HG02973 (cell line): Measurements from ENCODE around the gene CTU2.

Source experiments
- ATAC-seq: cut with Tn5 transposase; IDR thresholded peaks from one replicate; pipeline ENCODE4 v1.9.1; 2021; ENCODE audit warnings: moderate library complexity; ENCODE audit not compliant: unreplicated experiment

CTU2 gene

DNA sequence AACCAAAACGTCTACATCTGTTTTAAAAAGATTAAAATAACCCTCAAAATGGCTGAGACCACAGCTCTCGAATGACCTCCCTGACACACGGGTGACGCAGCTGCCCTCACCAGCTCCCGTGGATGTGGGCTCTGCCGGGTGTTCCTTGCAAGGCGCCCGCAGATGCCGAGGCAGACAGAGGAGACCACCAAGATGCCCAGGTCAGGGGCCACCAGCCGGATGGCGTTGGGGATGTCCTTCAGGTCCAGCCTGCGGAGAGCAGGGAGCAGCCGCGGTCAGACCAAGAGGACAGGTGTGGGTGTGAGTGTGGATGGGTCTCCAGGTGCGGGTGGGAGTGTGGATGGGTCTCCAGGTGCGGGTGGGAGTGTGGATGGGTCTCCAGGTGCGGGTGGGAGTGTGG, 35.1 kb downstream of the CTU2 start:
- ATAC-seq, result no peak

DNA sequence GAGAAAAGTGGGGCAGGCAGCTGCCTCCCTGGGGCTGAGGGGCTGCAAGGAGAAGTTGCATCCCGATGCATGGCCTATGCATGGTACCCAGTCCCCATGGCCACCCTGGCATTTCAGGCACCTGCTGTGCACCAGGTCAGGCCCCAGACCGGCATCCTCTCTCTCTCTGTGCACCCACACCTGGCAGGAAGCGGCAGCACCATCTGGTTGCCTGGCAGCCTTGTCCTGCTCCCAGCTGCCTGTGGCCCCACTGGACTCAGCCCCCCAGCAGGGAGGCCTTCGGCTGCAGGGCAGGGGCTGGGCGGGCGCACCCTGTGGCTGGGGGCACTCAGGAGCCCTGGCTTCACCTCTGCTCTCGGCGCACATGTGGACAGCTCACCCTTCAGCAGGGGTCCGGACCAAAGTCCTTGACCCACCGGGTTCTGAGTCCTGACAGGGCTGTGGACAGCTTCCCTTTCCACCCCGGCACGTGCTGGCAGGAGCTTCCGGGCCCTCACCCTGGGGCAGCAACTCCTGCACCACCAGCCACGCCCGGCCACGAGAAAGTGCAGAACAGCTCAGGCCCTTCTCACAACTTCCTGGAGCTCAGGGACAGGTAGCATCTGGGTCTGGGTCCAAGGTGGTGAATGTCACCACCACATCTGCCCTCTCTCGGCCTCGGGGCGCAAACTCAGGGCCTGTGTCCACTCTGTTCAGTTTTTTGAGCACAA, 36.7 kb downstream of the CTU2 start:
- ATAC-seq, result no peak

DNA sequence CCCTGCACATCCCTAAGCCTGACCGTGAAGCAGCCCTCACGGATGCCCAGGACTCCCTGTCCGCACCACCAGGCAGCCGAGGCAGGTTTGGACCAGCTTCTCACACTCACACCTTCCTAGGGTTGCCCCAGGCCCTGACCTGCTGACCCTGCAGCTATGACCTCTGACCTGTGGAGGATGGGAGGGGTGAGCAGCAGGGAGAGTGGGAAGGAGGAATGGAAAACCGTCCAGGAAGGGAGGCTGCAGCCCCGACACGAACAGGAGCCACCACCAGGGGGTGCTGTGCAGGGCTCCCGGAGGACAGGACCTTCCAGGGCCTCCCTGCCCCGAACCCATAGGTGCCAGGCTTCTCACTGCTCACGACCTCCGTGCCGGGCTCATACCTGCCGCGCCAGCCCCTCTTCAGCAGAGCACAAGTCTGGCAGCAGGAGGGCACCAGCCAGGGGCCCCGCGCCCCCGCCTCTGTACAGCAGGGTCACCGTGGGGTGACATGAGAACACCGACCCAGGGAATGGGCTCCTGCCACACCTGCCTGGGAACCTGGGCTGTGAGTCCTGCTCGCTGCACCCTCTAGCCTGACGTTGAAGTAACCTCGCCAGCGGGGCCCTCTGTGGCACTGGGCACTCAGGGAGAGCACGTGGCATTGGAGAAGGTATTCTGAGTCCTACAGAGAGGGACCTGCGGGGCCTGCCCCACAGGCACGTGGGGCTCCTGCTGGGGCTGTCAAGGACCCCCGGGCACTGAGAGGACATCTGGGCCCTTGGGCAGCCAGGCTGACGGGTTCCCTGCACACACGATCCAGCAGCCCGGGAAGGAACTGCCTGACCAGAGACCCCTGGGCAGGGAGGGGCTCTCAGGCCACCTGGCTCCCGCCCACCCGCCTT, 37.6 kb downstream of the CTU2 start:
- ATAC-seq, result no peak

DNA sequence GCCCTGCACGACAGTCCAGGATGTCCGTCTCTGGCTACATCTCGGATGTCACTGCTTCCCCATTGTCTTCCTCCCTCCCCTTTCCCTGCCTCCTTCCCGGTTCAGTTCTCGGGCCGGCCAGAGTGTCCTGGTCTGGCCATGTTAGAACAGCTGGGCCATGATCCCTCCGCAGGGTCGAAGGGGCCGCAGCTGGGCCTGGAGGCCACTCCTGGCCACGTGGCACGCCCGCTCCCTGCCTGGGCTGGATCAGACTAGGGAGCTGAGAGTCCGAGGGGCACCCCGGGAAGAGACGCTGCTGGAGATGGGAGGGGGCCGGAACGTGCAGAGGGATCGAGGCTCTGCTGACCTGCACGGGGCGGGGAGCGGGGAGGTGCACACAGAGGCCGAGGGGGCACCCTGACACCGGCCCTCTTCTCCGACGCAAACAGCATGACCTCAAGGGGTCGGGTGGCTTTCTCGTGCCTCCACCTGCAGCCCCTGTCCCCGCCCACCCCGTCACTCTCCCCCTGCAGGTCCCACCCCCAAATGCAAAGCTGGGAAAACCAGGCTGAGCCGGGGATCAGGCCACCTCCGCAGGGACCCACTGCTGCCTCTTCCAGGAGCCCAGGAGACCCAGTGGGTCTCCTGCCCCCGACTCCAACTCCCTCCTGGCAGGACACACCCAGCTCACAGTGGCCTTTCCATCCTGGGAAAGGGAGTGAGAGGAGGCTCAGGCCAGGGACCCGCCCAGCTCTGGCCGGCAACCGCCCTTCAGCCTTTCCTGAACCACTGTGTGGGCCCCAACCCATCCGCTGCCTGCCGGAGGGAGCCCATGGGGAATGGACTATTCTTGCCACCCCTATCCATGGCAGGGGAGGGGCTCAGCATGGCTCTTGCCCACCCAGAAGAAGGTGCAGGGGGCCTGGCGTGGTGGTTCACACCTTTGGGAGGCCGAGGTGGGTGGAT, 38.5 kb downstream of the CTU2 start:
- no peak for ATAC-seq

DNA sequence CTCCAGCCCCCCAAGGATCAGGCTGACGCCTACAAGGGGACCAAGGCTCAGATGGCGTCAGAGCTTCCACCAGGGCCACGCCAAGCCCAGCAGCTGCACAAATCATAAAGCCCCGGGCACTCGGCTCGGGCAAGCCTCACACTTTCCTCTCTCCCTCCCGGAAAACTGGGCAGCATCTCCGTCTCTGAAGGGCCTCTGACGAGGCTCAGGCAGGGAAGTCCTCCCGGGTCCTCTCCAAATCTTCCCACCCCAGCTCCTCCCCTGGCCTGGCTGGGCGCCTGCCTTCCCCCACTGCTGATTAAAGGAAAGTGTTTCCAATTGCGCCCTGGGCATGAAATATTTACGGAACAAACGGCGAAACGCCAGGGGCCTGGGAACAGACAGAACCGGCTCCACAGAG, 40.2 kb downstream of the CTU2 start:
- ATAC-seq, result no peak

DNA sequence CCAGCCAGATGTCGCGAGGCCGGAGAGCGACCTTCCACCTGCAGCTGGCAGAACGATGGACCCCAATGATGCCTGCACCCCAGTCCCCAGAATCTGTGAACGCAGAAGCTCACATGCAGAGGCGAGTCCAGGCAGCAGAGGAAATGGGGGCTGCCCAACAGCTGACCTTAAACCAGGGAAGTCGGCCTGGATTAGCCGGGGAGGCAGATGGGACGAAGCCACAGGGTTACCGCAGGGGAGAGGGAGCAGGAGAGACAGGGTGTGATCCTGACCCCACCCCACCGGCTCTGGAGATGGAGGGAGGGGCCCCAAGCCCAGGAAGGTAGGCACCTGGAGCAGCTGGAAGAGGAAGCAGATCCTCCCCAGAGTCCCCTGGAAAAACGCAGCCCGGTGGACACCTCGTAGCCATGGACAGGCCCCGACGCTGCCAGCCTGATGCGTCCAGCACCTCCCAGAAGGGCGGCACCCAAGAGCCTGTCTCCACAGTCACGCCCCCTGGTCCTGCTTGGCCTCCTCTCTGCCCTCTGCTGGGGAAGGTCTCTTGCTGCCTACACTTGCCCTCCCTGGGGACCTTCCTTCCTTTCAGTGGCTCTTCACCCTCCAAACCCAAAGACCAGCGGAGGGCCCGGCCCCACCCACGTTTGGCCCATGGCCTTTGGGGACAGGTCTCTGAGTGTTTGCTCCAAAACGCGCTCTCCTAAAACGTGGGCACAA, 41.4 kb downstream of the CTU2 start:
- ATAC-seq, result no peak

DNA sequence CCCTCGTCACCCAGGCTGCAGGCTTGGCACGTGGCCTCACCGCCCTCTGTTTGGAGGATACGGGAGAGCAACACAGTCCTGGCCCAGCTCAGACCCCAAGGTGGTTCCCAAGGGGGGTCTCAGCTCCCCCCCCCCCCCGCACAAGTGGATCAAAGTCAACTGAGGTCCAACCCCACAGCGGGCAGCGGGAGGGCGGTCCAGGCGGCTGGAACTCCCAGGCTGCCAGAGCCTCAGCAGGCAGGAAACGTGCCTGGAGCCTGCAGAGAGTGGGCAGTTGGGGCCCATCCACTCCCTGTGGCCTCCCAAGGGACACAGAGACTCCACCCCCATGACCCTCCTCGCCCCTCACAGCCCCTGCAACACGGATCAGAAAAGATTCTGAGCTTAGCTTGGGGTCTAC, 42.1 kb downstream of the CTU2 start:
- ATAC-seq, result no peak

DNA sequence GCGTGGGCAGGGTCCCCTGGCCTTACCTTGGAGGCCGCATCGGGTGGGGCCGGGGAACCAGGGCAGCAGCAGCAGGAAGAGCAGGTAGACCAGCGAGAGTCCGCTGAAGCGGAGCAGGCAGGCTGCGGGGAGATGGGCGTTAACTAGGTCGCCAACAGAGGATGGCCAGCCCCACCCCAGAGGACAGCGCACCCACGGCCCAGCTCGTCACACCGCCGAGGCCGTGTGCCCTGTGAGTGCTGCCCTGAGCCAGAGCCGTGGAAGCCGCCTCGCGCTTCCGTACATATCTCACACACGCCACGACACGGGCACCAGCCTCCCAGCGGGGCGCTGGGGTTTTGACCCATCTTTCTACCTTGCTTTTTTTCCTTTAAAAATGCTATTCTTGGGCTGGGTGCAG, 43.1 kb downstream of the CTU2 start:
- ATAC-seq, result no peak

DNA sequence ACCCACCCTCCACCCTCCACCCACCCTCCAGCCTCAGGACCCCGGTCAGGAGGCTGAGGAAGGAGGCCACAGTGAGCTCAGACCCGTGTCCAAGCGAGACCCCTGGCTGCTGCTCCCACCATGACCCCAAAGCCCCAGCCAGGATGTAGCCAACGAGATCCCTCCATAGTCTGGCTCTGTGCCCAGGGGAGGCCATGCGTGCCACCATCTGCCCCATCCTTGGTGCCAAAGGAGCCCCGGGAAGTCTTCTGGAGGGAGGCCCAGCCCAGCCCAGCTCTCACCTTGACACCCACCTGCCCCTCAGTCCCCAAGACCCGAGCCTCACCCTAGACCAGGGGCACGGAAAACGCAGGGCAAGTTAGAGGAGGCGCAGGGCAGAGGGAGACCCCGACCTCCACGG, 44.6 kb downstream of the CTU2 start:
- no peak for ATAC-seq

DNA sequence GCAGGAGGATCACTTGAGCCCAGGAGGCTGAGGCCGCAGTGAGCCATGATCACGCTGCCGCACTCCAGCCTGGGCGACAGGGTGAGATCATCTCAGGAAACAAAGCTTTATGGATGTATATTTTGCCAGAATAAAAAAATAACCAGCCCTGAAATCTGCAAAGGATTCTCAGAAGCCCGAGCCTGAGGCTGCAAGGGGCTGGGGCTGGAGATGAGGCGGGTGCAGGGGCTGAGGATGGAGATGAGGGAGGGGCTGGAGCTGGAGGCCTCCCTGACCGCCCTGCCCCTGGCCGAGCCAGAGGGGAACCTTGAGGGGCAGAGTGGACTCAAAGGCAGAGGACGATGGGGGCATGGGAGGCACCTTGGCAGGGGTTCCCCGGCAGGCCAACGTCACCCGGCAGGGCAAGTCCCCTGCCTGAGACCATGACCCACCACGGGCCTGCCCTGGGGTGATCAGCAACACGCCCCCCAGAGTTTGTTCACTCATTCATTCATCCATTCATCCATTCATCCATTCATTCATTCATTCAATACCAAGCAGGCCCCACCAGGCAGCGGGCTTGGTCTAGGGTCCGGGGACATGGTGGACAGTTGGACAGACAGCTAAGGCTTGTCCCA, 46.2 kb downstream of the CTU2 start:
- ATAC-seq, result no peak

DNA sequence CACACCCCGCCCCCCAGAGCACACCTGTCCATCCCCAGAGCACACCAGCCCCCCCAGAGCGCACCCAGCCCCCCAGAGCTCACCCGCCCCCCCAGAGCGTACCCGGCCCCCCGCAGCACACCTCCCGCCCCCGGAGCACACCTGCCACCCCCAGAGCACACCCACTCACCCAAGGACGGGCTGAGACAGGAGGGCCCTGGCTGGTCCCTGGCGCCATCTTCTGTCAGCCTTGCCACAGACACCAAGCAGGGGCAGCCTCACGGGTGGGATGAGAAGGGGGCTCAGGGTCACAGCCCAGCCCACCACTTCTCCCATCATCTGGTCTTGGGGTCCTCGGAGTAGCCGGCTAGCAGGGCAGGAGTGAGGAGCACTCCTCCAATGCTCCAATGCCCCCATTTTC, 46.9 kb downstream of the CTU2 start:
- ATAC-seq, result no peak

DNA sequence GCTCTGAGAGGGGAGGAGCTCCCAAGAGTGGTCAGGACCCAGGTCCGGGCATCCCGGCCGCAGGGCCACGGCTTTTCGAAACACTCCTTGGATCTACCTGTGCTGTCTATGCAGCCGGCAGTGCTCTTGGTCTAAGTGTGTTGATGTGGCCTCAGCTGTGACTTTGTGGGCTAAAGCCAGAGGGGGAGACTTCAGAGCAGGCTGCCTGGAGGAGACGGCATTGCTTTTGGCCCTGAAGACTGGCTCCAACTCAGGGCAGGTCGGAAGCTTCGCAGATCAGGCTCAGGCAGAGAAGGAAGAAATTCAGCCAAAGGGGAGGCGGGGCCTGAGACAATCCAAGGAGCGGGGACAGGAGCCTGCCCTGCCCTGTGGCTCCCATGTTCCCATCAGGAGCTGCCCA, 47.3 kb downstream of the CTU2 start:
- ATAC-seq, result no peak

DNA sequence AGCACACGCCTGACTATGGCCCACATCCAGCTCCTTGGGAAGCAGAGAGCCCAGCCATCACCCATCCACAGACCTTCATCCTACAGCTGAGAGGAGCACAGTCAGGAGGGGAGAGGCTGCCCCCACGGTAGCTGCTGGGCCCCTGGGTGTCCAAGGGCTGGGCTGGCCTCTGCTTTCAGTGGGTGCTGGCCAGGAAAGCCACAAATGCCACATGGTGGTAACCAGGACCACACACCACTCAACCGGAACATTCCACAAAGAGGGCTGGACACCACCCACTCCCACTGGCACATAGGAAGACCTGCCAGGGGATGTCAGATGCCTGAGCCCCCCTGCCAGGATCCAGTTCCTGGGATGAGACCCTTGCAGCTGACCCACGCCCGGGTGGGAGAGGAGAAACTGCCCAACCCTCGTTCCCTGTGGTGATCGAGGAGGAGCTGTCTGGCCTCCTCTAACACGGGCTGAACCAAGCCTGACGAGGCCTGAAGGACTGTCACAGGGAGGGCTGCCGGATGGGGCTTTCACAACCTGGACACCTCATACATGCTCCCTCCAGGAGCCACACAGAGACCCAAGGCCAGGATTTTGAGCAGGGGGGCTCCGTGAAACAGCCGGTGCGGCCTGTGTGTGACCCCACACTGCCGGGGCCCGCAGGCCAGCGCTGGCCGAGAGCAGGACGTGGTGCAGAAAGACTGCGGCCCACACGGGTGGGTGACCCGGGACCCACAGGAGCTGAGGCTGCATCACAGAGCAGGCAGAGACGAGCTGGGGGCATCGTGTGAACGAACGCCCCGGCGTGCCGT, 48.0 kb downstream of the CTU2 start:
- ATAC-seq, result no peak

DNA sequence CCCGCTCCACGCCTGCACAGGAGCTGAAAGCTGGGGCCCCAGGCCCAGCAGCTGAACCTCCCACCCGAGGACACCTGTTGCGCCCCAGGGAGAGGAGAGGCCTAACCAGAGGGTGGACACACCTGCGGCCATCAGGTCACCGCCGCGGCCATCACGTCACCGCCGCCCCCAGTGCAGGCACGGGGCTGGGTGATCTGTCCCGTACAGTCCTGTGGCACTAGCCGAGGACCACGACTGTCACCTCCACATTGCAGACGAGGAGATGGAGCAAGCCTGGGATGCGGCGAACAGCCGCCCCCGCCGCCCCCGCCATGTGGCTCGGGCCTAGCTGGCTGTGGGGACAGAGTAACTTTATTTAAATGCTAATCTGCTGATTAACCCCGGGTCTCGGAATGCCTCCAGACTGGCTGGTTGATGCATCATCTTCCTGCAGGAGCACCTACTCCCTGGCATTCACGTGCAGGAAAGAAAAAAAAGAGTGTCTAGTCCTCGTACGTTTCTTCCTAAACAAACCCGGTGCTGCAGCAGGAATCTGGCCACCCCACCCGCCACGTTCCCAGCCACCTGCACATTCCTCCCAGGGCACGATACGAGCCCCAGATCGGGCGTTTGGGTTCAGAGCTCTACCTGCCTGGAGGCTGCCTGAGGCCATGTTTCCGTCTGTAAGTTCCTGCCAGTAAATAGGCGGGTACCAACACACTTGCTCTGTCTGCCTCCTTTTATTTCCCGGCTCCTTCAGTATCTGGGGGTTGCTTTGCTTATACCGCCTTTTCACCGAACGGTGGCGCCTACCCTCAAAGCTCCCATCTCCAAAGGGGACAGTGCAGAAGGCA, 48.8 kb downstream of the CTU2 start:
- ATAC-seq, result no peak

DNA sequence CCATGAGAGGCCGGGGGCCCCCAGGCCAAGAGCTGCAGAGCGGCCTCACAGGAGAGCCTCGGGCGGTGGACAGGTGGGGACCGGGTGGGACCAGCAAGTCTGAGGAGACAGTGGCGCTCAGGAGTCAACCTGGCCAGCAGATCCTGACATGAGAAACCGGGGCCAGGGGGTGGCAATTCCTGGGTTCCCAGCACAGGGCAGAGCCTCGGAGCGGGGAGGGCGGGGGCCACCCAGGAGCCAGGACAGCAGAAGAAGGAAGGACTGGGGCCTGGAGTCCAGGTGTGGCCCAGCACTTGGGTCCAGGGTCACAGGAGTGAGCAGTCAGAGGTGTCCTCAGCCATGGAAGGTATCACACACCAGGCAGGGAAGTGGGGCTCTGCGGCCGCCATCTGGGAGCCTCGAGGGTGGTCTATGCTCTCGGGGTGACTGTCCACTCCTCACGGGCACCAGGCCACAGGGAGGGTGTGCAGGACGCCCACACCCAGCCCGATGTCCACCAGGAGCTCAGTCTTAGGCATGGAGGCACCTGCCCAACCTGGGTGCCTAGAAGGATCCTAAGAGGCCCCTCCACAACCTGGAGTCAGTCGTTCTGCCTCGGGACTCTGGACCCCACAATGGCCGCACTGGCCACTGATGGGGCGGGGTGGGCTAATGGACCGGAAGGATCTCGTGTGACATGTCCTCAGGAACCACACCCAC, 49.6 kb downstream of the CTU2 start:
- ATAC-seq, result no peak

DNA sequence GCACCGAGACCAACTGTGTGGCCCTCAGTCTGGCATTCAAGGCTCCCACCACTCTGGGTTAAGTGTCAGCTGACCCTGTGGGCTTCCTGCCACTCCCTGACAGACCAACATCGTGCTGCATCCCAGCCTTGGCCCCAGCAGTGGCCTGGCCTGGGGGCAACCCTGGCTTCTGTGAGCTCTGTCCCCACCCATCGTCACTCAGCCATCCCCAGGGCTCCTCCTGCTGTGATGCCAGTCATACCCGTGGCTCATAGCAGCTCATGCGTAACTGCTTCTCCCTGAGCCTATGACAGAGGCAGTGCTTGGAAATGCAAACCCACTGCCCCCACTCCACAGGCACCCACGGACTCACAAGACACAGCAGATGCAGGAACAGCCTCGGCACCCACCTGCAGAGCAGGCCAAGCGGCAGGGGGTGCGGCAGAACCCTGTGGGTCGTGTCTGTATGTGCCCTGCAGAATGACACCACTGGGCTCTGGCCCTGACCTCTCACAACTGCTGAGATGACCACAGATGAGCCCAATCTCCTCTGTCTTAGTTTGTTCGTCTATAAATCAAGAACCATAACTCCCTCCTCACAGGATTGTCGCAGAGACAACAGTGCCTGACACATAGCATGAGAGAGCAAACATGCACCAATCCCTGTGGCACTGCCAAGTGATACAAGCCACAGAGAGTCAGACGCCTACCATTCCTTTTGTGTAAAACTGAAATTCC, 52.1 kb downstream of the CTU2 start:
- no peak for ATAC-seq

DNA sequence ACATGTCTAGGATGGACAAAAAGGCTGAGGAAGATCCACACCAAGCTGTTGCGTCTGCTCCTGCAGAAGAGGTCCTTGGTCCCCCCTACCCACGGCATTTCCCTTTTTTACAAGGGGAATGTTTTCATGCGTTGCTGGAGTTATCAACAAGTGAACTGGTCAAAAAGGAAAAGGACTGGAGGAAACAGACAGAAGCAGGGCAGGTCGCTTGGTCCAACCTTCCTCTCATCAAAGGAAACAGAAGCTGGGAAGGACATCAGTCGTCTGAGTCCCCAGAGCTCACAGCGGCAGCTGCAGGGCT, 52.6 kb downstream of the CTU2 start:
- no peak for ATAC-seq
